HG03565 (cell line): ENCODE data around the gene BARHL1.

Source experiments
- ATAC-seq: cut with Tn5 transposase; IDR thresholded peaks from one replicate; pipeline ENCODE4 v1.9.1; 2021; ENCODE audit warnings: mild to moderate bottlenecking, moderate library complexity; ENCODE audit not compliant: unreplicated experiment

Gene BARHL1

GRCh38 chr9:132610661-132611060 is 28.3 kb downstream of the BARHL1 start:
- no peak for ATAC-seq

- no peak for ATAC-seq
These were observed 31.9 kb downstream of the BARHL1 start for GRCh38 chr9:132614324-132614723.

- no peak for ATAC-seq
These were observed 33.4 kb downstream of the BARHL1 start for GRCh38 chr9:132615774-132616173.

- no peak for ATAC-seq
These were observed 34.3 kb downstream of the BARHL1 start for GRCh38 chr9:132616725-132617124.

GRCh38 chr9:132622159-132622558 is 39.8 kb downstream of the BARHL1 start:
- ATAC-seq = no peak

GRCh38 chr9:132626285-132626684 is 43.9 kb downstream of the BARHL1 start:
- no peak for ATAC-seq

GRCh38 chr9:132627106-132627505 is 44.7 kb downstream of the BARHL1 start:
- no peak for ATAC-seq

GRCh38 chr9:132627594-132627993 is 45.2 kb downstream of the BARHL1 start:
- no peak for ATAC-seq

GRCh38 chr9:132628746-132629145 is 46.3 kb downstream of the BARHL1 start:
- ATAC-seq = no peak

GRCh38 chr9:132630116-132630515 is 47.7 kb downstream of the BARHL1 start:
- no peak for ATAC-seq

GRCh38 chr9:132630811-132631210 is 48.4 kb downstream of the BARHL1 start:
- ATAC-seq = no peak

GRCh38 chr9:132631280-132631679 is 48.9 kb downstream of the BARHL1 start:
- ATAC-seq = no peak

GRCh38 chr9:132631685-132632084 is 49.3 kb downstream of the BARHL1 start:
- no peak for ATAC-seq

- ATAC-seq = no peak
These were observed 50.2 kb downstream of the BARHL1 start for GRCh38 chr9:132632413-132633129.

GRCh38 chr9:132634327-132634726 is 51.9 kb downstream of the BARHL1 start:
- ATAC-seq = no peak

- ATAC-seq = no peak
These were observed 54.9 kb downstream of the BARHL1 start for GRCh38 chr9:132637351-132637750.

GRCh38 chr9:132637801-132638200 is 55.4 kb downstream of the BARHL1 start:
- ATAC-seq = no peak

- no peak for ATAC-seq
These were observed 55.8 kb downstream of the BARHL1 start for GRCh38 chr9:132638240-132638639.

- no peak for ATAC-seq
These were observed 56.9 kb downstream of the BARHL1 start for GRCh38 chr9:132639322-132639721.
